MCF 10A (cell line): Measurements from ENCODE around the gene AP4M1. TPM values are rescaled to one million over a fixed set of nuclear protein-coding genes. Genes with fewer than 3 reads are reported as not detected.

ENCODE experiments used
- BruUV-seq: library from RNA; stranded (reverse); fragments of 400-500 nt; replicated peaks from 2 replicates; lab custom pipeline; 2021; lab: Mats Ljungman, UMichigan
- CTCF ChIA-PET: fragments of 300-600 bp; sonication (Branson Sonifier 250); formaldehyde crosslinking; extraction: SDS; loops from one replicate; lab custom pipeline; 2021; ENCODE audit warnings: antibody characterized with exemption, inconsistent platforms; lab: Yijun Ruan, JAX
- POLR2A ChIA-PET: fragments of 300-600, 350-650 bp; sonication (Branson Sonifier 250); formaldehyde crosslinking; extraction: SDS; loops from one replicate; lab custom pipeline; 2020; ENCODE audit warnings: antibody characterized with exemption, inconsistent platforms; lab: Yijun Ruan, JAX
- DNase-seq: peaks from one replicate; pipeline ENCODE4 v3.0.0-alpha.2; 2018; ENCODE audit not compliant: unreplicated experiment
- H3K27ac Mint-ChIP-seq: one replicate; pipeline ENCODE4 v1.8.0; 2022; ENCODE audit warnings: mild to moderate bottlenecking, low read depth, mixed read lengths; ENCODE audit not compliant: unreplicated experiment
- H3K27me3 Mint-ChIP-seq: one replicate; pipeline ENCODE4 v1.8.0; 2022; ENCODE audit warnings: mixed read lengths; ENCODE audit not compliant: insufficient read depth, unreplicated experiment
- H3K36me3 Mint-ChIP-seq: one replicate; pipeline ENCODE4 v1.8.0; 2022; ENCODE audit warnings: mild to moderate bottlenecking, moderate library complexity, mixed read lengths; ENCODE audit not compliant: insufficient read depth, unreplicated experiment
- H3K4me1 Mint-ChIP-seq: one replicate; pipeline ENCODE4 v1.8.0; 2022; ENCODE audit warnings: mixed read lengths; ENCODE audit not compliant: insufficient read depth, unreplicated experiment
- H3K4me3 Mint-ChIP-seq: one replicate; pipeline ENCODE4 v1.8.0; 2022; ENCODE audit warnings: mild to moderate bottlenecking, moderate library complexity, mixed read lengths; ENCODE audit not compliant: unreplicated experiment
- H3K9me3 Mint-ChIP-seq: one replicate; pipeline ENCODE4 v1.8.0; 2022; ENCODE audit warnings: mixed read lengths; ENCODE audit not compliant: unreplicated experiment
- CTCF ChIP-seq: fragments of 200-600 bp; IDR thresholded peaks from one replicate; pipeline ENCODE4 v1.8.0; 2022; ENCODE audit warnings: antibody characterized with exemption, mild to moderate bottlenecking; ENCODE audit not compliant: unreplicated experiment
- intact Hi-C: fragments of 100-400 bp; cut with micrococcal nuclease; formaldehyde crosslinking; loops from 2 replicates; pipeline ENCODE4 v1.14.1; 2022
- total RNA-seq: library from RNA; stranded (reverse); gene quantifications from 2 replicates; pipeline ENCODE4 v1.2.3, GENCODE V29; 2022

The AP4M1 gene
- total RNA-seq, 1 experiment from 2014 or later: 13.5 TPM

GRCh38 chr7:100106633-100107032 lies 5.2 kb downstream of the AP4M1 start:
- BruUV-seq: no TSS peak
- no peak for TF ChIP-seq CTCF
- no peak overlapping the region for H3K27ac Mint-ChIP-seq

GRCh38 chr7:100107125-100107737 lies 5.8 kb downstream of the AP4M1 start:
- ChIA-PET CTCF (interaction anchor here (0.6 kb wide), 2 partner anchors 13 to 35 kb away, joined by 3 to 4 read pairs; no protein-coding TSS in a partner anchor), POLR2A (interaction anchor here (0.6 kb wide), 1 partner anchor 1213 kb away, joined by 3 read pairs; no protein-coding TSS in a partner anchor)
- BruUV-seq: TSS peak; percentile 83
- Mint-ChIP-seq H3K27ac (no peak overlapping the region), H3K9me3 (no peaks in the 10 kb centered on the region), H3K4me3 (no peak overlapping the region), H3K4me1 (peaks cover 4% of the 10 kb centered on the region), H3K36me3 (peaks cover 58% of the 10 kb centered on the region), H3K27me3 (no peaks in the 10 kb centered on the region)
- DNase-seq: no peak
- TF ChIP-seq CTCF: no peak
- intact Hi-C loops: no loop called here

More at GRCh38 chr7:100106633-100107032, 5.2 kb downstream of the AP4M1 start:
- Mint-ChIP-seq H3K27me3 (no peaks in the 10 kb centered on the region), H3K9me3 (no peaks in the 10 kb centered on the region), H3K4me1 (peaks cover 4% of the 10 kb centered on the region), H3K4me3 (no peak overlapping the region), H3K36me3 (peaks cover 52% of the 10 kb centered on the region)
- intact Hi-C loops: no loop called here
- ChIA-PET CTCF (interaction anchor here (0.6 kb wide), 1 partner anchor 13 kb away, joined by 3 read pairs; no protein-coding TSS in a partner anchor), POLR2A (interaction anchor here (0.6 kb wide), 1 partner anchor 1213 kb away, joined by 3 read pairs; no protein-coding TSS in a partner anchor)
- DNase-seq: no peak

GRCh38 chr7:100107890-100108289 lies 6.4 kb downstream of the AP4M1 start:
- POLR2A ChIA-PET: no interaction called here
- no peak for DNase-seq
- H3K9me3 Mint-ChIP-seq: no peaks in the 10 kb centered on the region
- no peak overlapping the region for H3K27ac Mint-ChIP-seq
- no peaks in the 10 kb centered on the region for H3K27me3 Mint-ChIP-seq
- no TSS peak for BruUV-seq
- peaks cover 4% of the 10 kb centered on the region for H3K4me1 Mint-ChIP-seq
- H3K36me3 Mint-ChIP-seq: peaks cover 59% of the 10 kb centered on the region
- H3K4me3 Mint-ChIP-seq: no peak overlapping the region
- intact Hi-C loops: no loop called here
- TF ChIP-seq CTCF: no peak
- CTCF ChIA-PET: interaction anchor here (0.6 kb wide), 1 partner anchor 34 kb away, joined by 4 read pairs; no protein-coding TSS in a partner anchor

GRCh38 chr7:100109521-100110163 lies 8.2 kb downstream of the AP4M1 start:
- Mint-ChIP-seq H3K36me3 (peaks cover 55% of the 10 kb centered on the region), H3K4me3 (no peak overlapping the region), H3K27ac (no peak overlapping the region), H3K4me1 (no peaks in the 10 kb centered on the region), H3K9me3 (no peaks in the 10 kb centered on the region), H3K27me3 (no peaks in the 10 kb centered on the region)
- no TSS peak for BruUV-seq
- POLR2A ChIA-PET: no interaction called here
- CTCF ChIA-PET: interaction anchor here (0.6 kb wide), 1 partner anchor 107 kb away, joined by 3 read pairs; no protein-coding TSS in a partner anchor
- no peak for TF ChIP-seq CTCF
- no peak for DNase-seq
- intact Hi-C loops: no loop called here
